ENCODE data around the gene MFAP3. TPM values are rescaled to one million over a fixed set of nuclear protein-coding genes. Genes with fewer than 3 reads are reported as not detected.

Gene MFAP3
- total RNA-seq, 2 donors from 2014 or later, result 18.0 to 19.3 TPM

- Mint-ChIP-seq H3K27ac (no peak overlapping the region), H3K36me3 (ENCODE audit: low read depth) (peaks cover 3% of the 10 kb centered on the region), H3K4me3 (no peak overlapping the region), H3K4me1 (peaks cover 4% of the 10 kb centered on the region), H3K27me3 (peaks cover 16% of the 10 kb centered on the region)
- no peaks in the 10 kb centered on the region for H3K9me3 ChIP-seq (ENCODE audit: control insufficient read depth, low read length, poor library complexity, severe bottlenecking)
- ATAC-seq (no peak), DNase-seq (no peak)
These were observed 47.4 kb downstream of the MFAP3 start for GRCh38 chr5:154086146-154086545.

GRCh38 chr5:154086641-154087040, 47.9 kb downstream of the MFAP3 start:
- no peak overlapping the region for H3K4me3 Mint-ChIP-seq
- H3K27me3 Mint-ChIP-seq, result peaks cover 19% of the 10 kb centered on the region
- no peak for ATAC-seq
- DNase-seq, result no peak
- peaks cover 6% of the 10 kb centered on the region for H3K4me1 Mint-ChIP-seq
- H3K27ac Mint-ChIP-seq, result no peak overlapping the region
- peaks cover 5% of the 10 kb centered on the region for H3K36me3 Mint-ChIP-seq (ENCODE audit: low read depth)
- no peaks in the 10 kb centered on the region for H3K9me3 ChIP-seq (ENCODE audit: control insufficient read depth, low read length, poor library complexity, severe bottlenecking)

GRCh38 chr5:154087260-154087659, 48.5 kb downstream of the MFAP3 start:
- Mint-ChIP-seq H3K27ac (no peak overlapping the region), H3K27me3 (peaks cover 24% of the 10 kb centered on the region), H3K4me3 (no peak overlapping the region), H3K36me3 (ENCODE audit: low read depth) (peaks cover 5% of the 10 kb centered on the region), H3K4me1 (peaks cover 7% of the 10 kb centered on the region)
- ATAC-seq (no peak), DNase-seq (no peak)
- no peaks in the 10 kb centered on the region for H3K9me3 ChIP-seq (ENCODE audit: control insufficient read depth, low read length, poor library complexity, severe bottlenecking)

DNA sequence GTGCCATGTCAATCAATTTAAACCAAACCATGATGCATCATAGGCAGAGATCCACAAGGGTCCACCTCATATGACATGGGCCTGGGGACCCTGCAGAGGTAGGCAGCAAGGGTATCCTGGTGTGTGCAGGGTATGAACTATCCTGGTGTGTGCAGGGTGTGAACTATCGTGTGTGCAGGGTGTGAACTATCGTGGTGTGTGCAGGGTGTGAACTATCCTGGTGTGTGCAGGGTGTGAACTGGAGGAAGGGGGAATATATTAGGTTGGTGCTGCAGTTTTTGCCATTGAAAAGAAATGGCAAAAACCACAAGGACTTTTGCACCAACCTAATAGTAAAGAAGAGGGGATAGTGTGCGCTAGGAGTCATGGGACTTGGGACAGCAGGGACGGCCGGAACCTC, 50.0 kb downstream of the MFAP3 start:
- Mint-ChIP-seq H3K4me1 (peaks cover 7% of the 10 kb centered on the region), H3K27ac (no peak overlapping the region), H3K27me3 (peaks cover 30% of the 10 kb centered on the region), H3K4me3 (no peak overlapping the region), H3K36me3 (ENCODE audit: low read depth) (peaks cover 5% of the 10 kb centered on the region)
- no peaks in the 10 kb centered on the region for H3K9me3 ChIP-seq (ENCODE audit: control insufficient read depth, low read length, poor library complexity, severe bottlenecking)
- no peak for DNase-seq
- no peak for ATAC-seq

DNA sequence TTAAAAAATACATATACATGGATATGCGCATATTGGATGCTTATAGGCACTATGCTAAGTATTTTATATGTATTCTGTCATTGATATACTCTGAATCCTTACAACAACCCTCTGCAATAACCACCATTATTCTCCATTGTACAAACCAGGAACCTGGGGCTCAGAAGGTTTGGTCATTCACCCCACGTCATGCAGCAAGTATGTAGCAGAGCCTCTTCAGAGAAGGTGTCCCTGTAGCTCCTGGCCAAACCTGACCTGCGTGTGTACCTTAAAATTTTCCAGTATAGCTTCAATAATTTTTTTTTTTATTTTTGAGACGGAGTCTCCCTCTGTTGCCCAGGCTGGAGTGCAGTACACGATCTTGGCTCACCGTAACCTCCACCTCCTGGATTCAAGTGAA, 51.9 kb downstream of the MFAP3 start:
- ATAC-seq (no peak), DNase-seq (no peak)
- H3K4me1 Mint-ChIP-seq, result peaks cover 5% of the 10 kb centered on the region
- no peak overlapping the region for H3K4me3 Mint-ChIP-seq
- no peak overlapping the region for H3K27ac Mint-ChIP-seq
- H3K27me3 Mint-ChIP-seq, result peaks cover 44% of the 10 kb centered on the region
- no peaks in the 10 kb centered on the region for H3K9me3 ChIP-seq (ENCODE audit: control insufficient read depth, low read length, poor library complexity, severe bottlenecking)
- H3K36me3 Mint-ChIP-seq (ENCODE audit: low read depth), result peaks cover 6% of the 10 kb centered on the region

DNA sequence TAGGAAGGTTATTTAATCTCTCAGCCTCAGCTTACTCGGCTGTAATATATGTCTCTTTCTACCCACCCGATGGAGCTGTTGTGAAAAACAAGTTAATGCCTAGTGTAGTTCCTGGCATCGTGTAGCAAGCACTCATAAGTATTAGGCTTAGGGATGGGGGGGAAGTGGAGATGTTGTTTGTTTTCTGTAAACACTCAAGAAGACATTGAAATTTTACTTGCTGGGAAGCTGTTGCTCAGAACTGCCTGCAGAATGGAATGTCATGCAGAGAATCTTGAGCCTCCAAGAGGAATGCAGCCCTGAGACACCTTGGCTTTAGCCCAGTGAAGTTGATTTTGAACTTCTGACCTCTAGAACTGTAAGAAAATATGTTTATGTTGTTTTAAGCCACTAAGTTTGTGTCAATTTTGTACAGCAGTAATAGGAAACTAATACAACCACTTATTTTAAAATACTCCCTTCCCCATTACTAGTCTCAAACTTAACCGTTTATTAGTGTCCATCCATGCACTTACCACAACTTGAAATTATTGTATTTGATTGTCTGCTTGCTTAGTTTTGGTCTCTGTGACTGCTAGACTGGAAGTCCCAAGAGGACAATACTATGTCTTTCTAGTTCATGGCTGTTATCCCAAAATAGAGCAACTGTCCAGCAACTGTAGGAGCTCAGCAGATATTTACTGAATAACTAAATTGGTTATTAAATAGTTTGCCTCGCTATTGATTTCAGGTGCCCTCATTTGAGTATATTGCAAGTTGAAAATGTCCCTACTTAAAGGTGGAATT, 53.8 kb downstream of the MFAP3 start:
- H3K9me3 ChIP-seq (ENCODE audit: control insufficient read depth, low read length, poor library complexity, severe bottlenecking), result no peaks in the 10 kb centered on the region
- H3K27ac Mint-ChIP-seq, result no peak overlapping the region
- peaks cover 6% of the 10 kb centered on the region for H3K36me3 Mint-ChIP-seq (ENCODE audit: low read depth)
- DNase-seq, result no peak
- peaks cover 43% of the 10 kb centered on the region for H3K27me3 Mint-ChIP-seq
- no peak for ATAC-seq
- peaks cover 2% of the 10 kb centered on the region for H3K4me1 Mint-ChIP-seq
- no peak overlapping the region for H3K4me3 Mint-ChIP-seq

DNA sequence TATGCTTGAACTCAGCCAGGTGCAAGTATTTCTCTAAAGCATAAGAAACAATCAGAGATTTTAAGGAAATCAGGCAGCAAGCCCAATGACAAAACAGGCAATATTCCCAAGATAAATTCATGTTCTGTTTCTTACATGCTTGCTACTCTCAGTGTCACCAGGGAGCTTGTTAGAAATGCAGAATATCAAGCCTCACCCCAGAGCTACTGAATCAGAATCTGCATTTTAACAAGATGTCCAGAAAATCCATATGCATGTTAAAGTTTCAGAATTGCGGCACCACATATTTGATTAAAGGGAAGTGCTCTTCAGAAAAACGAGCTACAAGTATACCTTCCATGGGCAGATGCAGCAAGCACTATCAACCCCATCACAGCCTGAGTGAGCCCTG, 54.4 kb downstream of the MFAP3 start:
- no peak for ATAC-seq
- H3K36me3 Mint-ChIP-seq (ENCODE audit: low read depth), result peaks cover 6% of the 10 kb centered on the region

DNA sequence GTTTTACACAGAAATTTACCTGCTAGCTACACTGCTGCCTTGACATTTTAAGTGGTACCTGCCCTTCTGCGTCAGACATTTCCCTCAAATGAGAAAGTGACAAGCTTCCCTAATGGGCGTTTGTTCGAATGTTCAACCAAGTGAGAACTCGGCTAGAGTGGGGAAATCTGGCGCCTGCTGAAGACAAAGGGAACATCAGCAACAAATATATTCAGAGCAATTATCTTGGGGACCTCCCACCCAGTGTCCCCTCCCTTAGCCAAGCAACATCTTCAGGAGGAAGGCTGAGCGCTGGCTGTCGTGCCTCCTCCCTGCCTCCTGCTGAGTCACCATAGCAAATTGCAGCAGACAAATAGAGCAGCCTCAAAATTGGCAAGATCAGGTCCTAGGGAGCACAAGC, 57.1 kb downstream of the MFAP3 start:
- ATAC-seq (no peak), DNase-seq (no peak)
- H3K9me3 ChIP-seq (ENCODE audit: control insufficient read depth, low read length, poor library complexity, severe bottlenecking), result no peaks in the 10 kb centered on the region
- no peak overlapping the region for H3K4me3 Mint-ChIP-seq
- peaks cover 2% of the 10 kb centered on the region for H3K4me1 Mint-ChIP-seq
- H3K27ac Mint-ChIP-seq, result no peak overlapping the region
- H3K36me3 Mint-ChIP-seq (ENCODE audit: low read depth), result peaks cover 6% of the 10 kb centered on the region
- peaks cover 44% of the 10 kb centered on the region for H3K27me3 Mint-ChIP-seq

More for the DNA sequence above, 54.4 kb downstream of the MFAP3 start:
- DNase-seq, result no peak
- Mint-ChIP-seq H3K27me3 (peaks cover 43% of the 10 kb centered on the region), H3K4me3 (no peak overlapping the region), H3K4me1 (peaks cover 2% of the 10 kb centered on the region), H3K27ac (no peak overlapping the region)
- no peaks in the 10 kb centered on the region for H3K9me3 ChIP-seq (ENCODE audit: control insufficient read depth, low read length, poor library complexity, severe bottlenecking)

DNA sequence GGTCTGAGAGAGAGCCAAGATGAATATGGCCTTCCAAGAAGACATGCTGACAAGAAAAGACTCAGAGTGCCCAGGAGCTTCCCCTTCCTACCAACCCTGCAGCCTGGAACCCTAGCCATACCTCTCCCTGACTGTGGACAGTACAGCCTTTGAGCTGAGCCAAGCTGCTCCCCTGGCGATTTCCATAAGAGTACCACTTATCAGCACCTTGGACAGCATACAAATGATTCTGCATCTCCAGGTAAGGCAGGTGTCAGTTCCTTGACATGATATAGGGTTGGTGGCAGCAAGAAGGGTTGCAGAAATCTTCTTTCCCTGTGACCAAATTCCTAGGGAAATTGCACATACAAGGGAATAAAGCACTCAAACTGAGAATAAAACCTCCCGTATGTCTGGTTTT, 58.3 kb downstream of the MFAP3 start:
- Mint-ChIP-seq H3K4me1 (no peaks in the 10 kb centered on the region), H3K27me3 (peaks cover 36% of the 10 kb centered on the region), H3K4me3 (no peak overlapping the region), H3K36me3 (ENCODE audit: low read depth) (peaks cover 4% of the 10 kb centered on the region), H3K27ac (no peak overlapping the region)
- no peaks in the 10 kb centered on the region for H3K9me3 ChIP-seq (ENCODE audit: control insufficient read depth, low read length, poor library complexity, severe bottlenecking)
- DNase-seq (no peak), ATAC-seq (no peak)

DNA sequence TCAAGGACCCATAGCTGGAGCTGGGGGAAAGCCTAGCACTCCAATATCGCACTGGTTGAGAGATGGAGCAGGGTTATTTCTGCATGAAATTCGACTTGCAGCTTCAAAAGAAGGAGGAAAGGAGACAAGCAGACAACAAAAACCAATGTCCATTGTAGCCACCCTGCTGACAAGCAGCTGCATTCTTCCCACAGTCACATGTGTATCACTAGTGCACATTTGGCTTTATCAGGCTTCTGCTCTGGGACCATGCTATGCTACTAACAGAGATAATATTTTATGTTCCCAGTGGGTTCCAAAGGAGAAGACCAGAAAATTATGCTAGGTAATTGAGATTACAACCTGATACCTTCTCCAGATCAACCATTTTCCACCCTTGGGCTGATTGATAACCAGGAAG, 59.7 kb downstream of the MFAP3 start:
- no peak for ATAC-seq

DNA sequence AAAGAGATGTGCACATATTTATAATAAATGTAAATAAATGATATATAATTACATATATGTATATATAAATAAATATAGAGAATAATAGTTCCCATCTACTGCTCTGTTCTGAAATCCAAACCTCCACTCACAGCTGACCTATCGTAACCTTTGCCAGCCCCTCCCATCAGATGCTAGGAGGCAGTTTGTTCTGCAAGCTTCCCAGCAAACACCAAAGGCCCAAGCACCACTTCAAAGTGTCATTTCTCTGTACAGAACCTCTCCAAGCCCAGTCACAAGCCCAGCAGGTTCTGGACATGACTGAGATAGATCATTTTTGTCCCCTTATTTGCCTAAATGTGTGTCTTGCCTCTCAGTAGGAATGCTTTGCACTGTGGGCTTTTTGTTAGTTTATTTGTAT, 62.4 kb downstream of the MFAP3 start:
- ATAC-seq, result no peak
- Mint-ChIP-seq H3K27me3 (peaks cover 6% of the 10 kb centered on the region), H3K4me1 (no peaks in the 10 kb centered on the region), H3K36me3 (ENCODE audit: low read depth) (peaks cover 2% of the 10 kb centered on the region), H3K27ac (no peak overlapping the region), H3K4me3 (no peak overlapping the region)
- H3K9me3 ChIP-seq (ENCODE audit: control insufficient read depth, low read length, poor library complexity, severe bottlenecking), result no peaks in the 10 kb centered on the region
- DNase-seq, result no peak

More for the DNA sequence above, 59.7 kb downstream of the MFAP3 start:
- Mint-ChIP-seq H3K36me3 (ENCODE audit: low read depth) (peaks cover 4% of the 10 kb centered on the region), H3K4me3 (no peak overlapping the region), H3K27ac (no peak overlapping the region), H3K4me1 (no peaks in the 10 kb centered on the region), H3K27me3 (peaks cover 28% of the 10 kb centered on the region)
- no peaks in the 10 kb centered on the region for H3K9me3 ChIP-seq (ENCODE audit: control insufficient read depth, low read length, poor library complexity, severe bottlenecking)
- no peak for DNase-seq

GRCh38 chr5:154103233-154103632, 64.5 kb downstream of the MFAP3 start:
- ATAC-seq (no peak), DNase-seq (no peak)
- H3K4me3 Mint-ChIP-seq, result no peak overlapping the region
- peaks cover 2% of the 10 kb centered on the region for H3K36me3 Mint-ChIP-seq (ENCODE audit: low read depth)
- H3K27ac Mint-ChIP-seq, result no peak overlapping the region
- peaks cover 11% of the 10 kb centered on the region for H3K27me3 Mint-ChIP-seq
- no peaks in the 10 kb centered on the region for H3K4me1 Mint-ChIP-seq
- no peaks in the 10 kb centered on the region for H3K9me3 ChIP-seq (ENCODE audit: control insufficient read depth, low read length, poor library complexity, severe bottlenecking)
